ENCODE measurements around the gene RASSF7.
A peak's percentile ranks its signal among the peaks of the same experiment; 100 is the strongest.
"Not testable (repeated sequence)": the region's sequence is repeated elsewhere in the genome, so short reads cannot be mapped to it uniquely, and the experiment has no call there.

Gene RASSF7

DNA sequence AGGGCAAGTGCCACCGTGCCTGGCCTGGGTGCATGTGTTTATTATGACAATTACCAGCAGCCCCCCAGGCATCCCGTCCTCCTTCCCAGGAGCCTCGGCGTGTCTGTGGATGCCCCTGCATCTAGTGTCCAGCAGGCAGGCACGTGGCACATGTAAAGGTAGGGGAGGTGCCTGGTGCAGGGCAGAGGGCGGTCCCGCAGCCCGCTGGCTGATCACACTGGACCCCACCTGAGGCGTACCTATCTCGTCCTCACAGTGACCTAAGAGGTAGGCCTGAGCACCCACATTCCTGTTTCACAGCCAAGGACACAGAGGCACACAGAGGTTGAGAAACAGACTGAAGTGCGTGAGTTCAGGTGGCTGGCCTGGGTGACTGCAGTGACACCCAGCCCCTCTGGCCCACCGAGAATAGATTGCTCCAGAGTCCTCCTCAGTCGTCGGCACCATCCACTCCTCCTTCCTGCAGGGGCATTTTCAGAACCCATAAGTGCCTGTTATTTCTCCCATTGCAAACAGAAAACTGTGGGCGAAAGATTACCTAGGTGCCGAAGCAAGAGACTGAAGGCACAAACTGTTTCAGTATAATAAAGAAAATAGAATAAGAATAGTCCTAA is 12.5 kb downstream of the RASSF7 start:
- TF ChIP-seq CTCF (IDR thresholded peaks at IDR 0.05; ENCODE audit: insufficient read depth, missing control alignments) = no peak
- DNase-seq (ENCODE audit: insufficient read length, low spot score) (no peak), FAIRE-seq (no peak)

- not testable (repeated sequence) for DNase-seq (ENCODE audit: insufficient read length, low spot score); FAIRE-seq
These were observed 13.3 kb downstream of the RASSF7 start for GRCh38 chr11:574031-574570.

DNA sequence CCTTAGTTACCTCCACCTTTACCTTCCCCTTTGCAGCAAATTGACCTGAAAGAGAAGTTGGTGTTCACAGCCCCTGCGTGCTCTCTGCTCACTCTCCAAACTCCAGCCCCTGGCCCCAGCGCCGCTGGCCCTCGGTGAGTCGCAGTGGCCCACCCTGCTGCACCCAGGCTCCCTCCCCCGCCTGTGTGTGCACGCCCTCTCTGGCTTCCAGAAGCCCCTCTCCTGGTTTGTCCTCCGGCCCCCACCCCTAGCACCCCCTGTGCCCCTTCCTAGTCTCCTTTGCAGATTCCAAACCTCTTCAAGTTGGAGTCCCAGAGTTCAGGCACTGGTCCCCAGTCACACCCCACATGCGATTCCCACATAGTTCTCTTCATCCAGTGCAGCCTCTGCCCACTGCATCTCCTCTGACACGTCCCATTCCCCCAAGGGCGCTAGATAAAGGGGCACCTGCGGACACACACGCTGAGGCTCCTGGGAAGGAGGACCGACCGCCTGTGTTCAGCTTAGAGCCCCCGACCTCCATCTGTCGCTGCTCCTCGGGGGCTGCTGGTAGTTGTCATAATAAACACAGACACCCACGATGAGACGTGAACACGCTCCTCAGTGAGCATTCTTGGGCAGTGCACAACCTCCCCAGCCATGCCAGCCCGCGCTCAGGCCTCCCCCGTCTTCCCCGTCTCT is 14.0 kb downstream of the RASSF7 start:
- DNase-seq (ENCODE audit: insufficient read length, low spot score) (no peak), FAIRE-seq (no peak)
- TF ChIP-seq CTCF (IDR thresholded peaks at IDR 0.05; ENCODE audit: insufficient read depth, missing control alignments) = no peak

DNA sequence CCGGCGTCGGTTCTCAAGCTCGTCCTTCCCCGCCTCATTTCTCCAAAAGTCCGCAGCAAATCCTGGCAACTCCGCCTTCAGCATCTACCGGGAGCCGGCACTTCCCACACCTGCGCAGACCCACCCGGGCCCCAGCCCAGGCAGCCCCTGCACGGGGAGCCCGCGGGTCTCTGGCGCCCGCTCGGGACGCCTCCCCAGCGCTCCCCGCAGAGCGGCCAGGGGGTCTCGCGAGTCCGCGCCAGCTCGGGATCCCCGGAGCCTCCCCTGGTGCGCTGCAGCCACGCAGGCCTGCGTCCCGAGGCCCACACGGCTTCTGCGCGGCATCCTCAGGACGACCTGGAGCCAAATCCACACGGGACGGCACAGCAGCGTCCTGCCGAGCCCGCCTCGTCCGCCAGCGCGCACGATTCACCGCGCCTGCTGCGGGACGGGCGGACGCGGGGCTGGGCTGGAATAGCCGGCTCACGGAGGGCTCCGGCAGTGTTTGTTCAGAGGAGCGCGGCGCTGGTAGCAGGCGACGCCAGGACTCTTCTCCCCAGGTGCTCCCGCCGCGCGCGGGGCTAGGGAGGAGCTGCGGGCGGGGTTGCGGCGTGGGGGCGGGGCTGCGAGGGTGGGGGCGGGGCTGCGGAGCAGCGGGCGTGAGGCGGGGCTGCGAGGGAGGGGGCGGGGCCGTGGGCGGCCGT is 14.7 kb downstream of the RASSF7 start:
- FAIRE-seq (no peak), DNase-seq (ENCODE audit: insufficient read length, low spot score) (peak; percentile 60)

DNA sequence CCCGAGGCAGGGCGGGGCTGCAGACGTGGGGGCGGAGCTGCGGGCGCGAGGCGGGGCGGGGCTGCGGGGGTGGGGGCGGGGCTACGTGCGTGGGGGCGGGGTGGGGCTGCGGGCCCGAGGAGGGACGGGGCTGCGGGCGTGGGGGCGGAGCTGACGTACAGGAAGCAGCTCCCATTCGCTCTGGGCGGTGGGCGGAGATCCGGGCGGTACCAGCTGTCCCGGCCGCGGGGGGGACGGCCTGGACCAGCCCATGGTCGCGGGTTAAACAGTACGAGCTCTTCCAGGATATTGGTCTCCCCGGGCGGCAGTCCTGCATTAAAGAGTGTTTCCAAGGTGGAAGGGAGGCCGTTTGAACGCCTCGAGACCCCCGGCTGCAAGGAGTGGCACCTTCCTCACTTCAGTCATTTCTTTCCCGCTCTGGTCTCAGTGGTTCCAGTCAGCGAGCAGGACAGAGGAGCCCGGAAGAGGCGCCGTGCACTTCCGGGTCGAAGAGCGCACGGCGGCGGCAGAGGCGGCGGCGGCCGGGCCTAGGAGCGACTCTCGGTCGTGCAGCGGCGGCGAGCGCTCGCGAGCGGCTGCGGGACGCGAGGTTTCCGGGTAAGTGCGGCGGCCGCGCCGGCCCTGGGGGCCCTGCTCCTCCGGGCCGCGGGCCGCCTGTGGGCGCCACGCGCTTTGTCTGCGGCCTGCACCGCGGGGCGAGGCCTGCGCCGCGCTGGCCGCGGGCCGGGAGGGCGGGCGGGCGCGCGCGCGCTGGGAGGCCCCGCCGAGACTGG is 15.4 kb downstream of the RASSF7 start, which contains the start of gene PHRF1:
TSS of gene PHRF1 (plus strand) at position 475 of the 773 bp plus-strand sequence. CDS start 5,043 bp downstream, outside the sequence.
- no peak for TF ChIP-seq CTCF (IDR thresholded peaks at IDR 0.05; ENCODE audit: insufficient read depth, missing control alignments)
- no peak for FAIRE-seq

More for the DNA sequence above, 14.7 kb downstream of the RASSF7 start:
- TF ChIP-seq CTCF (IDR thresholded peaks at IDR 0.05; ENCODE audit: insufficient read depth, missing control alignments) = no peak

DNA sequence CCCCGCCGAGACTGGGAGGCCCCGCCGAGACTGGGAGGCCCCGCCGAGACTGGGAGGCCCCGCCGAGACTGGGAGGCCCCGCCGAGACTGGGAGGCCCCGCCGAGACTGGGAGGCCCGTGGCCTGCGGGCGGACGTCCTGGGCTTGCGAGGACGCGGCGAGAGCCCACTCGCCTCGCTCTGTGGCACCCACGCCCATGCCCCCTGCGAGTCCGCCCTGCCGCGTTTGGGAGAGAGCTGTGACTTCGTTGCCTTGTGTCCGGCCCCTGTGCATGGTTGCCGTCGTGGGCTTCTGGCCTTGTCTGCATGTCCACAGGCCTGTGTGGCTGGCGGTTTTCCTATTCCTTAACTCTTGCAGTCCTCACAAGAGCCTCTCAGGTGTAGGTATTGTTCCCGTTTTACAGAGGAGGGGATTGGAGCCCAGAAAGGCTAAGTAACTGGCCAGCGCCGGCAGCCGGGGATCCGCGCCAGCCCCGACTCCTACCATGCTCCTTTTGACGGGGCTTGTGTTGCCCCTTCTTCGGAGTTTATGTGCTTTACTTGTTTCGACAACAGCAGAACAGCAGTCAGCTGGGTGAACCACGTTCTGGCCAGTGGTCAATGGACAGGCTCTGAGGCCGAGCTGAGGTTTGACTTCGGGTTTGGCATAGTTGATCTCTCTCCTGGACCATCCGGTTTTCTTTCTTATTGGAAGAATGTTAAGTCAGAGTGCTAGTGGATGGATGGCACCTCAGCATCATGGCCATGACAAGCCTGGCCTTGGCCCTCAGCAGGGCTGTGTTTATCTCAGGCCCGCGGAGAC is 16.2 kb downstream of the RASSF7 start:
- FAIRE-seq (no peak), DNase-seq (ENCODE audit: insufficient read length, low spot score) (no peak)

More for the DNA sequence above, 15.4 kb downstream of the RASSF7 start, which contains the start of gene PHRF1:
- peak; percentile 89 for DNase-seq (ENCODE audit: insufficient read length, low spot score)

More for the DNA sequence above, 16.2 kb downstream of the RASSF7 start:
- TF ChIP-seq CTCF (IDR thresholded peaks at IDR 0.05; ENCODE audit: insufficient read depth, missing control alignments) = no peak

All from D721Med (cell line).